T-helper 2 cell treated with Interferon-gamma antibody and Interleukin-4, amounts not matched to agents 5 μg/mL and 100 μg/mL, for 36 hours (primary cell): Measurements from ENCODE around the gene RACK1.

Source experiments
- DNase-seq: peaks from one replicate; pipeline ENCODE4 v3.0.0; 2021; ENCODE audit warnings: low spot score
- H3K27ac Mint-ChIP-seq: one replicate; pipeline ENCODE4 v1.8.0; 2021; ENCODE audit warnings: mild to moderate bottlenecking, mixed read lengths
- H3K27me3 Mint-ChIP-seq: one replicate; pipeline ENCODE4 v1.8.0; 2021; ENCODE audit warnings: low read depth, mixed read lengths
- H3K36me3 Mint-ChIP-seq: one replicate; pipeline ENCODE4 v1.8.0; 2021; ENCODE audit warnings: low read depth, mixed read lengths
- H3K4me1 Mint-ChIP-seq: one replicate; pipeline ENCODE4 v1.8.0; 2021; ENCODE audit warnings: low read depth, mixed read lengths
- H3K4me3 Mint-ChIP-seq: one replicate; pipeline ENCODE4 v1.8.0; 2022; ENCODE audit warnings: mild to moderate bottlenecking, moderate library complexity, mixed read lengths
- H3K9me3 Mint-ChIP-seq: one replicate; pipeline ENCODE4 v1.8.0; 2021; ENCODE audit warnings: mixed read lengths

RACK1 gene

DNA sequence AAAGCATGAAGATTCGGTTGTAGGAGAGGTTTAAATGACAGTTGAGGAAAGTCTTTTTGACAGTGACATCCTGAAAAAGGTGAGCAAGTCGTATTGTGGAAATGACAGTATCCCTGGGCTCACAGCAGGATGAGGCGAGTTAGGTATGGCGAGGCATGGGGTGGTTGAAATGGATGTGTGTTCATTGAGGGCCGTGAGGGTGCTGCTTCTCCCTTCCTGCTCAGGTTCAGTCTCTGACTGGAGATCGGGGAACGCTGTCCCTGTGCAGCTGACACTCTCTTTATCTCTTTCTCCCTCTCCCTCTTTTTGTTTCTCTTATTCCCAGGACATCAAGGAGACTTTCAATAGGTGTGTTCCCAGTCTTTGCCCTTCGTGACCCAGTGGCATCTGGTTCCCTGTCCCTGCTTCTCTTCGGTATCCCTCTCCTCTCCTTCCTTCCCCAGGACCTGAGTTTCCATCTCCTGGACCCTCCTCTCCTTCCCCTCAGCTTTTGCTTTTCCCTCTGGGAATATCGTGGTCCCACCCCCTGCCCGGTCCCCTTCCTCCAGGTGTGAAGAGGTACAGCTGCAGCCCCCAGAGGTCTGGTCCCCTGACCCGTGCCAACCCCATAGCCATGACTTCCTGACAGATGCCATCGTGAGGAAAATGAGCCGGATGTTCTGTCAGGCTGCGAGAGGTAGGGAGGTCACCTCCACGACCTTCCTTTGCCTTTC, 10.5 kb downstream of the RACK1 start:
- Mint-ChIP-seq H3K4me3 (no peak overlapping the region), H3K27ac (peak overlapping the region; percentile 37), H3K27me3 (no peaks in the 10 kb centered on the region), H3K9me3 (no peaks in the 10 kb centered on the region), H3K4me1 (peaks cover 10% of the 10 kb centered on the region), H3K36me3 (peaks cover 69% of the 10 kb centered on the region)
- DNase-seq, result no peak

- Mint-ChIP-seq H3K27me3 (no peaks in the 10 kb centered on the region), H3K27ac (no peak overlapping the region), H3K36me3 (peaks cover 63% of the 10 kb centered on the region), H3K9me3 (no peaks in the 10 kb centered on the region), H3K4me3 (no peak overlapping the region), H3K4me1 (peaks cover 10% of the 10 kb centered on the region)
- DNase-seq, result no peak
Observed at GRCh38 chr5:181232593-181232992, 11.1 kb downstream of the RACK1 start.

GRCh38 chr5:181231432-181231831, 12.3 kb downstream of the RACK1 start:
- H3K27ac Mint-ChIP-seq, result no peak overlapping the region
- no peak overlapping the region for H3K4me3 Mint-ChIP-seq
- no peaks in the 10 kb centered on the region for H3K27me3 Mint-ChIP-seq
- peaks cover 51% of the 10 kb centered on the region for H3K36me3 Mint-ChIP-seq
- peaks cover 11% of the 10 kb centered on the region for H3K4me1 Mint-ChIP-seq
- H3K9me3 Mint-ChIP-seq, result no peaks in the 10 kb centered on the region
- no peak for DNase-seq

- H3K4me1 Mint-ChIP-seq, result peaks cover 14% of the 10 kb centered on the region
- H3K27me3 Mint-ChIP-seq, result no peaks in the 10 kb centered on the region
- no peaks in the 10 kb centered on the region for H3K9me3 Mint-ChIP-seq
- DNase-seq, result no peak
- no peak overlapping the region for H3K27ac Mint-ChIP-seq
- peaks cover 45% of the 10 kb centered on the region for H3K36me3 Mint-ChIP-seq
- no peak overlapping the region for H3K4me3 Mint-ChIP-seq
Observed at GRCh38 chr5:181230551-181230950, 13.2 kb downstream of the RACK1 start.

DNA sequence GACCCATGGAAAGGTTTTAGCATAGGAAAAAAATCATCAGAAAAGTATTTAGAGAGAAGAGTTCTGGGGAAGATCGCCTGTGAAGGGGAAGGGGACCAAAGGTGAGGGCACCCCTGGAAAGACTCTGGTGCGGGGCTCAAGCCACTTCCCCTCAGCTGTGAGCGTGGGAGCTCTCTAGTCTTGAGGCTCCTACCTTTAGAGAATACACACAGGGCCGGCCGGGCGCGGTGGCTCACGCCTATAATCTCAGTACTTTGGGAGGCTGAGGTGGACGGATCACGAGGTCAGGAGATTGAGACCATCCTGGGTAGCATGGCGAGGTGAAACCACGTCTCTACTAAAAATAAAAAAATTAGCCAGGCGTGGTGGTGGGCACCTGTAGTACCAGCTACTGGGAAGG, 13.7 kb downstream of the RACK1 start:
- peaks cover 40% of the 10 kb centered on the region for H3K36me3 Mint-ChIP-seq
- H3K4me3 Mint-ChIP-seq, result no peak overlapping the region
- DNase-seq, result no peak
- peaks cover 18% of the 10 kb centered on the region for H3K4me1 Mint-ChIP-seq
- no peaks in the 10 kb centered on the region for H3K27me3 Mint-ChIP-seq
- H3K9me3 Mint-ChIP-seq, result no peaks in the 10 kb centered on the region
- H3K27ac Mint-ChIP-seq, result peak overlapping the region; percentile 27

- H3K36me3 Mint-ChIP-seq, result peaks cover 18% of the 10 kb centered on the region
- H3K27ac Mint-ChIP-seq, result peak overlapping the region; percentile 96
- peaks cover 54% of the 10 kb centered on the region for H3K4me1 Mint-ChIP-seq
- no peaks in the 10 kb centered on the region for H3K9me3 Mint-ChIP-seq
- no peak for DNase-seq
- peak overlapping the region; percentile 98 for H3K4me3 Mint-ChIP-seq
- peaks cover 6% of the 10 kb centered on the region for H3K27me3 Mint-ChIP-seq
Observed at GRCh38 chr5:181224390-181225229, 19.1 kb downstream of the RACK1 start.

DNA sequence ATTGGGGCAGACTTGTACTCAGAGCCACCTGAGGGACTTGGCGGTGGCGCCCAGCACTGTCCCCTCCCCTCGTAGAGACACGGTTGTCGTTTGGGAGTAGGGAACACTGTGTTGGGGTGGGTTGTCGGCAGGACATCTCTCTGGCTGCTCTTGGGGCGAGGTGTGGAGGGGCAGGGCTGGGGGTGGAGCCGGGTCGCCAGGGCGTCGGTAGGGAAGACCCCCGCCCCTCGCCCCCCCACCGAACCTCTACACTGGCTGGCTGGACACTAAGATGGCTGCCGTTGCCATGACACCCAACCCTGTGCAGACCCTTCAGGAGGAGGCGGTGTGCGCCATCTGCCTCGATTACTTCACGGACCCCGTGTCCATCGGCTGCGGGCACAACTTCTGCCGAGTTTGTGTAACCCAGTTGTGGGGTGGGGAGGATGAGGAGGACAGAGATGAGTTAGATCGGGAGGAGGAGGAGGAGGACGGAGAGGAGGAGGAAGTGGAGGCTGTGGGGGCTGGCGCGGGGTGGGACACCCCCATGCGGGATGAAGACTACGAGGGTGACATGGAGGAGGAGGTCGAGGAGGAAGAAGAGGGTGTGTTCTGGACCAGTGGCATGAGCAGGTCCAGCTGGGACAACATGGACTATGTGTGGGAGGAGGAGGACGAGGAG, 19.8 kb downstream of the RACK1 start:
- Mint-ChIP-seq H3K4me1 (peaks cover 46% of the 10 kb centered on the region), H3K9me3 (no peaks in the 10 kb centered on the region), H3K36me3 (peaks cover 11% of the 10 kb centered on the region), H3K4me3 (peak overlapping the region; percentile 98), H3K27me3 (peaks cover 6% of the 10 kb centered on the region), H3K27ac (peak overlapping the region; percentile 96)
- peak; percentile 47 for DNase-seq

DNA sequence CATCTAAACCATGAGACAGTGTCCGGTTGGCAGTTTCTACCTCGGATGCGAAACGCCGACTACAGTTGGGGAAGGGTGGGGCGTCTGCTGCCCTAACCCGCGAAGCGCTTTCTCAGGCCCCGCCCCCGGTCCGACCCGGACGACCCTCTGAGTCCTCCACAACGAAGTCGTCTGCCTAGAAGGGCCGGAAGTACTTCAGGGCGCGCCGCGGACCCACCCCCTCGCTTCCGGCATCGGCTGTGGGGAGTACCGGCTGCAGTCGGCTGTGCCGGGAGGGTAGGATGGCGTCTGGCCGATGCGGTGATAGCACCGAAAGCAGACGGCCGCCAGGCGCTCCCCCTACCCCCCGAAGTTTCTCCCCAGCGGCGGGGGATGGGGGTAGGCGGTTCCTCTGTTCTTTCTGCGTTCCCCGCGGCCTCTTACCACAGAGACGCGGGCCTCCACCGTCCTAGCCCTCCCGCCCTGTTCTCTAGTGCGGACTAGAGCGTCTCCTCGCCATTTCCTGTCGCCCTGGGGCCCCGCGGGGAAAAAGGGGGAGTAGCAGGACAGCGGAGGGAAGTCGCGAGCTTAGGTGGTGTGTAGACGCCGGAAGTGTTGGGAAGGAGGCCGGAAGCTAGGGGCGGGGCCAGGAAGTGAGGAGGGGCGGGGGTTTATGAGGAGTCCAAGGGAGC, 20.5 kb downstream of the RACK1 start, which contains the start of gene TRIM41:
Gene TRIM41, plus strand, starts transcription at position 224 of the 671 bp plus-strand sequence. CDS start 719 bp downstream, outside the sequence.
- Mint-ChIP-seq H3K9me3 (no peaks in the 10 kb centered on the region), H3K4me1 (peaks cover 48% of the 10 kb centered on the region), H3K36me3 (peaks cover 11% of the 10 kb centered on the region), H3K4me3 (peak within 1 kb of the TSS; percentile 98), H3K27ac (peak within 1 kb of the TSS; percentile 96), H3K27me3 (peaks cover 6% of the 10 kb centered on the region)
- DNase-seq, result peak; percentile 98

- H3K36me3 Mint-ChIP-seq, result peaks cover 11% of the 10 kb centered on the region
- peak overlapping the region; percentile 96 for H3K27ac Mint-ChIP-seq
- peak overlapping the region; percentile 98 for H3K4me3 Mint-ChIP-seq
- peaks cover 53% of the 10 kb centered on the region for H3K4me1 Mint-ChIP-seq
- DNase-seq, result no peak
- peaks cover 6% of the 10 kb centered on the region for H3K27me3 Mint-ChIP-seq
- no peaks in the 10 kb centered on the region for H3K9me3 Mint-ChIP-seq
Observed at GRCh38 chr5:181222630-181223057, 21.1 kb downstream of the RACK1 start.

DNA sequence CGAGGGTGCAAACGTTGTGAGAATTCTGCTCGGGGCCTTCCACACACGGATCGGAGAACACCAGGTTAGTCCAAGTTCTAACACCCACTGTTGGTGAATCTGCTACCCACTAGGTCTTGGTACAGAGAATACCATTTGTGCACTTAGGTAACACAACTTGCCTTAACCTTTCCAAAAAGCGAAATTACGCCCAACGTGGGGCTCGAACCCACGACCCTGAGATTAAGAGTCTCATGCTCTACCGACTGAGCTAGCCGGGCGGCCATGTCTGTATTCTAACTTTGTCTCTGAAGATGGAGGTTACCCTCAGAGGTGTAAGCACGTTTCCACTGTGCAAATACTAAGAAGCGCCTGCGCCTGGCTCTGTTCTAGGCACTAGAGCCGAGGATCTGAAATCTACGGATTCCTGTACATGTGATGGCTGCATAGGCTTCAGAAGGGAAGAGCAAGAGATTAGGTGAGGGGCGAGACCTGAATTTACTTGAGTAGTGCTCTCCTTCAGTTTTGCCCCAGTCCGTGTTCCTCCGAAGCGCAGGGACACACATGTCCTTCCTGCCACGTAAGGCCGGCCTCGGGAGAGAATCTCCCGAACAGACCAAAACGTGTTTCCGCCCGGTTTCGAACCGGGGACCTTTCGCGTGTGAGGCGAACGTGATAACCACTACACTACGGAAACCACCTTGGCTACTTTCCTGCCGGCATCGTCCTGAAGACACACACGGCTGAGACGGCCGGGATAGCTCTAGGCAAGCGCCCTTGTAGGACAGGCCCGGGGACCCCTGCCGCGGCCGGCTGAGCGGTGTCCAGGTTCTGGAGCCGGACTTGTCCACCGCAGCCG, 21.7 kb downstream of the RACK1 start:
- DNase-seq, result peak; percentile 94
- peaks cover 6% of the 10 kb centered on the region for H3K27me3 Mint-ChIP-seq
- H3K4me3 Mint-ChIP-seq, result peak overlapping the region; percentile 98
- peak overlapping the region; percentile 96 for H3K27ac Mint-ChIP-seq
- peaks cover 11% of the 10 kb centered on the region for H3K36me3 Mint-ChIP-seq
- peaks cover 56% of the 10 kb centered on the region for H3K4me1 Mint-ChIP-seq
- H3K9me3 Mint-ChIP-seq, result no peaks in the 10 kb centered on the region

GRCh38 chr5:181221105-181221791, 22.5 kb downstream of the RACK1 start:
- Mint-ChIP-seq H3K4me1 (peaks cover 59% of the 10 kb centered on the region), H3K9me3 (no peaks in the 10 kb centered on the region), H3K4me3 (peak overlapping the region; percentile 98), H3K36me3 (peaks cover 11% of the 10 kb centered on the region), H3K27me3 (peaks cover 6% of the 10 kb centered on the region), H3K27ac (peak overlapping the region; percentile 96)
- DNase-seq, result peak; percentile 69

- Mint-ChIP-seq H3K27ac (no peak overlapping the region), H3K4me1 (peaks cover 56% of the 10 kb centered on the region), H3K36me3 (peaks cover 8% of the 10 kb centered on the region), H3K4me3 (peak overlapping the region; percentile 54), H3K9me3 (no peaks in the 10 kb centered on the region), H3K27me3 (peaks cover 6% of the 10 kb centered on the region)
- DNase-seq, result no peak
Observed at GRCh38 chr5:181220178-181220515, 23.6 kb downstream of the RACK1 start.
